IPS DF 6.9 (cell line): ENCODE results near the gene RTL1.

Source experiments
- DNase-seq: peaks from one replicate; pipeline ENCODE4 v3.0.0-alpha.2; 2013; ENCODE audit warnings: low read depth, low spot score
- H3K27ac ChIP-seq: one replicate; pipeline ENCODE4 v1.5.1; 2013; ENCODE audit warnings: low read length, control low read depth
- H3K27me3 ChIP-seq: 2 replicates; pipeline ENCODE4 v1.6.1; 2013; ENCODE audit warnings: mild to moderate bottlenecking, low read length; ENCODE audit not compliant: control insufficient read depth, insufficient read depth
- H3K36me3 ChIP-seq: 2 replicates; pipeline ENCODE4 v1.6.1; 2013; ENCODE audit warnings: low read length; ENCODE audit not compliant: control insufficient read depth, insufficient read depth
- H3K4me1 ChIP-seq: 2 replicates; pipeline ENCODE4 v1.6.1; 2013; ENCODE audit warnings: low read length; ENCODE audit not compliant: control insufficient read depth, insufficient read depth
- H3K4me3 ChIP-seq: 2 replicates; pipeline ENCODE4 v1.5.1; 2013; ENCODE audit warnings: mild to moderate bottlenecking, low read length
- H3K9me3 ChIP-seq: 2 replicates; pipeline ENCODE4 v1.6.1; 2013; ENCODE audit warnings: low read length, inconsistent platforms; ENCODE audit not compliant: control insufficient read depth, insufficient read depth
- WGBS: extraction: QIAGEN DNeasy Blood & Tissue Kit; methylation state at CpG from one replicate; pipeline ENCODE4 v1.1.7; 2013; ENCODE audit warnings: mixed read lengths, missing lambda C conversion rate; ENCODE audit not compliant: insufficient read length, insufficient coverage; 5-methylcytosine and 5-hydroxymethylcytosine counted together

The RTL1 gene

DNA sequence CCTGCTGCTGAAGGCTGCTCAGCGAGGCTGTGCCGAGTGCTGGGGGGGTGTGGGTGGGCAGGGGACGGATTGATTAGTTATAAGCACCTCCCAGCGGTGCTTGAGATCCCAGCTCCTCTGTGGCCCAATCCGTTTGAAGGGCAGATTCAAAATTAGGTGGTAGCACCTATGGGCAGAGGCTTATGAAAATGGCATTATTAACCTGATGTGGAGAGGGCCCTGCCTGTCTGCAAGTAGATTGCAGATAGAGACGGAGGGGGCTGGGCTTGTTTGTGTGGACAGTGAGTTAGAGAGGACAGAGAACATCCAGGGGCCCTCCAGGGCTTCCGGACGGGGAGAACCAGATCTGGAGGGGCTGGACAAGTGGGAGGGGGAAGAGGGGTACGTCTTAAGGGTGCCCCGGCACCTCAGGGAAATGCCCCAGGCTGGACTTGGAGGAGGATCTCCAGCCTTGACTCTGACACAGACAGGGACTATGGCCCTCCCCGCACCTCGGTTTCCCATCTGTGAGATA, at the start of gene RTL1:
RTL1 (minus strand) TSS at position 51 of the 514 bp plus-strand sequence. CDS start 18,934 bp downstream, outside the sequence.
- H3K4me3 ChIP-seq: peak within 1 kb of the TSS; percentile 40; the same call in 1 of the 2 replicates
- peaks cover 6% of the 10 kb centered on the region; the same call in 1 of the 2 replicates for H3K27me3 ChIP-seq
- no peaks in the 10 kb centered on the region for H3K9me3 ChIP-seq
- H3K27ac ChIP-seq: no peak within 1 kb of the TSS
- H3K36me3 ChIP-seq: no peaks in the 10 kb centered on the region
- DNase-seq: no peak
- no CpG with 5 or more reads among the region's 12 CpGs for WGBS
- H3K4me1 ChIP-seq: peaks cover 4% of the 10 kb centered on the region

DNA sequence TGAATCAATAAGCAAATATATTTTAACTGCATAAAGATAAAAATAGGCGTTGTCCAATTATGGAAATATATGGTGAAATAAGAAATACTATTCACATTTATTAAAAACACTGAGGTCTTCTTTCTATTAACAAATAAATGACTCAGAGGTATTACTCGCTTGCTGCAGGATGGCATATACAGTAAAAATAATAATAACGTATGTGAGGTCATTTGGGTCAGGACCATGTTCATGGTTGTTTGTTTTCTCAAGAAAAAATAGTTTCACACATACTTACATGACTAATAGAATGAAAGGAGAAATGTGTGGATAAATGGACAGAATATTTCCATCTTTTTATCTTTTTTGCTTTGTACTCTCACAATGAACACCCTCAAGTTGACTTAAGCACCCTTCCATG, 46.5 kb upstream of the RTL1 start:
- H3K4me1 ChIP-seq: no peaks in the 10 kb centered on the region
- H3K9me3 ChIP-seq: no peaks in the 10 kb centered on the region
- WGBS: no CpG with 5 or more reads among the region's 3 CpGs
- no peak overlapping the region for H3K27ac ChIP-seq
- no peaks in the 10 kb centered on the region for H3K27me3 ChIP-seq
- H3K36me3 ChIP-seq: no peaks in the 10 kb centered on the region
- no peak overlapping the region for H3K4me3 ChIP-seq
- DNase-seq: no peak

DNA sequence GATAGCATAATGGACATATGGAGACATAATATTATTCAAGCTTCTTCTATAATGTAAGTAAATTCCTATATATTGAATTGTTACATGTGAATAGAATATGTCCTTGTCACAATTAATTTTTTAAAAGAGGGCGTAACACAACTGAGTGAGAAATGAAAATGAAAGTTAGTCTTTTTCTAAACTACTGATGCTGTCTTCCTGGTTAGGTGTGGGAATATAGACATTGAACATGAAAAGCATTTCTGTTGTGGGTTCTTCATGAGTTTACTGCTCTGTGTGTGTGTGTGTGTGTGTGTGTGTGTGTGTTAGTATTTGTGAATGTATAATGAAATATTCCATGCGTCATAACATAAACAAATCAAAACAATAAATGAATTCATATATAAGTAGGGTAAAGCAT, 40.5 kb upstream of the RTL1 start:
- DNase-seq: no peak
- no peaks in the 10 kb centered on the region for H3K27me3 ChIP-seq
- no CpG with 5 or more reads among the region's 2 CpGs for WGBS

DNA sequence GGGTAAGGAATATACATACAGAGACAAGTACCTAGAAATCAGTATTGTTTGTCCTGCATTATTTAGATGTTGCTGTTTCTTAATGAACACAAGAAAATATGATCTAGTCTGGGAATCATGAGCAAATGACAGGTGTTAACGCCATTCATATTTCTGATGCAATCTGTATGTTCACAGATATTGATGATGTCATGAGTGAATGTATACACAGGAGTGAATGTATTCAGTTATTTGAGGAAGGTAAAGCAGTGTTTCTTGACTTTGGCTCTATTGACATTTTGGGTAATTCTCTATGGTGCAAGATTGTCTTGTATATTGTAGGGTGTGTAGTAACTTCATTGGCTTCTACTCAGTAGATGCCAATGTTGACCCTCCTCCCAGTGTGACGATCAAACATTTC, 26.7 kb upstream of the RTL1 start:
- Histone ChIP-seq H3K27ac (no peak overlapping the region), H3K9me3 (no peaks in the 10 kb centered on the region), H3K27me3 (no peaks in the 10 kb centered on the region), H3K36me3 (no peaks in the 10 kb centered on the region), H3K4me3 (no peak overlapping the region), H3K4me1 (no peaks in the 10 kb centered on the region)
- DNase-seq: no peak
- no CpG with 5 or more reads among the region's 2 CpGs for WGBS

More for the DNA sequence above, 40.5 kb upstream of the RTL1 start:
- Histone ChIP-seq H3K9me3 (no peaks in the 10 kb centered on the region), H3K36me3 (no peaks in the 10 kb centered on the region), H3K27ac (no peak overlapping the region), H3K4me1 (no peaks in the 10 kb centered on the region), H3K4me3 (no peak overlapping the region)

DNA sequence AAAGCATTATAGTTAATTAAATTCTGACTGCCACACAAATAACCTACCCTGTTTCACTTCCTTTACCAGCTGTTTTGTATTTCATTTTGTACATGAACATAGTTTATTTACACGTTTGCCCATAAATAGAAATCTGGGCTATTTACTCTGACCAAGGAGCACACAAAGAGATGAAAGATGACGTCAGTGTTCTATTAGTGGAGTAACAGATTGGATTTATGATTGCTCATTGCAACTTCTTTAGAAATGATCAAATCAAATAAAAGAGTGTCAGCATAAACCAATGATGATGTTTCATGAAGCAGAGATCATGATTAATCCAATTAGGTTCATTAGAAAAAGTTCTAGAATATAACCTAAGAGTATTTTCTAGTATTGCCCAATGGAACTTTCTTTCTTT, 12.0 kb upstream of the RTL1 start:
- Histone ChIP-seq H3K4me3 (no peak overlapping the region), H3K27ac (no peak overlapping the region), H3K9me3 (no peaks in the 10 kb centered on the region), H3K4me1 (no peaks in the 10 kb centered on the region; the same call in 1 of the 2 replicates), H3K27me3 (no peaks in the 10 kb centered on the region), H3K36me3 (no peaks in the 10 kb centered on the region)
- no peak for DNase-seq
- no CpG with 5 or more reads among the region's 2 CpGs for WGBS

DNA sequence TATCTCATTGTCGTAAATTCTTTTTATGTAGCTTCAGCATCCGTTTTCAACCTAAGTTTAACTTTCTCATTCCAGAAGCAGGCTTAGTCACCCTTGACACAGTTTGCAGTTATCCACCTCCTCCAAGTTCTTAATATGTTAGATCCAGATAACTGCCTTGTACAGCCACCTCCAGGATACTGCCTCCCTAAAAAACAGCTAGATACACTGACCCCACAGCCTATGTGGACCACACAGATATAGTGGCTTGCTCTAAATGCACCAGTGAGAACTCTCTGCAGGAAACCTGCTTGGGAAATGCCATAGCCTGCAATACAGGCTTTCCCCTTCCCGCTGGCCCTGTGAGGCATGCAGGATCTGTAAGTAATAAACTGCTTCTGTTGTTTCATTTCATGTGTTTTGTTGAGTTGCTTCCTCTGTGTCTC, 11.1 kb upstream of the RTL1 start:
- Histone ChIP-seq H3K4me3 (no peak overlapping the region), H3K4me1 (no peaks in the 10 kb centered on the region; the same call in 1 of the 2 replicates), H3K27ac (no peak overlapping the region), H3K36me3 (no peaks in the 10 kb centered on the region), H3K27me3 (no peaks in the 10 kb centered on the region), H3K9me3 (no peaks in the 10 kb centered on the region)
- no CpG with 5 or more reads among the region's 3 CpGs for WGBS
- DNase-seq: no peak

DNA sequence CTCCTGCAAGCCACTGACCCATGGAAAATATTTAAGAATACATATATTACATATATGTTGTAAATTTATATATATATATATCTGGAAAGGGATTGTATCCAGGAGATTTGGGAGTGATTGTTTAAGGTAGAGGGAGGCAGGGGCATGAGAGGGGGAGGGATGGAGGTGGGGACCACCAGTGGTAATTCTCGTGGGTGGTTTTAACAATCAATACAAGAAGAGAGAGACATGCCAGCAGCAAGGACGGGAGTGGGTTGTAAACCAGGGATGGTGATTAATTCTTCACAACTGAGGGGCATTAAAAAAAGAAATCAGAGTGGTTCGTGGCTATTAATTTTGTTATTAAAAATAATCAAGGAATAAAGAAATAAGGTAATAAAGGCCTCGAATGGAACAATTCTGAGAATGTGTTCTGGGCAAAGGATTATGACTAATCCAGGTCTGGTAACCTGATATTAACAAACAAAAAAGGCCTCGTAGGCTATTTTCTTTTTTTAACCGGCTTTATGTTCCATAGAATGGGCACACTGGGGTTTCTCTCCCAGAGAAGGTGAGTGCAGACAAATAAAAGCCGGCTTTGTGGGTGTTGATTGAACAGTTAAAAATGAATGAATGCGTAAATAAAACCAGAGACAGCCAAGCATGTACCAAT, 8.3 kb upstream of the RTL1 start:
- no peak for DNase-seq
- WGBS: no CpG with 5 or more reads among the region's 8 CpGs
- Histone ChIP-seq H3K27ac (no peak overlapping the region), H3K9me3 (no peaks in the 10 kb centered on the region), H3K36me3 (no peaks in the 10 kb centered on the region), H3K27me3 (no peaks in the 10 kb centered on the region), H3K4me3 (no peak overlapping the region), H3K4me1 (no peaks in the 10 kb centered on the region; the same call in 1 of the 2 replicates)

DNA sequence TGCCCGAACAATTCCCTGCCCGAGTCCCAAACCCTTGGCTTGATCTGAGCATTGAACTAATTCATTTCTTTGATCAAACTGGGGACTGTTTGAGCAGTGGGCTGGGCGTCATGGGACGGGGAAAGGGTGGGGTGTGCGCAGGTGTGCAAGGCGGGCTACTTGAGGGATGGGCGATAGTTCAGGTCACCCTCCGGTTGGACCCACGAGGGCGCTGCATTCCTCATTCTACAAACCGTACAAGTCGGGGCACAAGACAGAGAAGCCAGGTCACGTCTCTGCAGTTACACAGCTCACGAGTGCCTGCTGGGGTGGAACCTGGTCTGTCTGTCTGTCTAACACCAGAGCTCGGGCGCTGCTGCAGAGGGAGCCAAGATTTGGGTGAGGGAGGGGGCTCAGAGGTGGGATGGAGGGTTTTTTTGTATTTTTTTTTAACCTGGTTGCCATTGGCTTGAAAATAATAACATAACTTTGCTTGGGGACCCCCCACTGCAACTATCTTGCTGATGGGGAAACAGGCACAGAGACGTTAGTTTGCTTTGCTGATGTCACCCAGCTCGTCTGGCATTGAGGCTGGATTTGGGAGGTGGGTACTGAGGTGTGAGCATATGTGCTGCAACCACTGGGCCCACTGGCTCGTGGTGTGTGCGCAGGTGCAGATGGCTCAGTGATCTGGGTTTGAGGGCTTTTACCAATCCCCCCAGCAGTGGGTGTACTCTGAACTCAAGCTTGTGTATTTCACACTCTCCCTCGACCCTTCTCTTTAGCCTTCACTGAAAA, 7.6 kb upstream of the RTL1 start:
- H3K9me3 ChIP-seq: no peaks in the 10 kb centered on the region
- DNase-seq: no peak
- no peak overlapping the region for H3K4me3 ChIP-seq
- H3K4me1 ChIP-seq: no peaks in the 10 kb centered on the region; the same call in 1 of the 2 replicates
- no CpG with 5 or more reads among the region's 21 CpGs for WGBS
- H3K36me3 ChIP-seq: no peaks in the 10 kb centered on the region
- H3K27ac ChIP-seq: no peak overlapping the region
- no peaks in the 10 kb centered on the region for H3K27me3 ChIP-seq

DNA sequence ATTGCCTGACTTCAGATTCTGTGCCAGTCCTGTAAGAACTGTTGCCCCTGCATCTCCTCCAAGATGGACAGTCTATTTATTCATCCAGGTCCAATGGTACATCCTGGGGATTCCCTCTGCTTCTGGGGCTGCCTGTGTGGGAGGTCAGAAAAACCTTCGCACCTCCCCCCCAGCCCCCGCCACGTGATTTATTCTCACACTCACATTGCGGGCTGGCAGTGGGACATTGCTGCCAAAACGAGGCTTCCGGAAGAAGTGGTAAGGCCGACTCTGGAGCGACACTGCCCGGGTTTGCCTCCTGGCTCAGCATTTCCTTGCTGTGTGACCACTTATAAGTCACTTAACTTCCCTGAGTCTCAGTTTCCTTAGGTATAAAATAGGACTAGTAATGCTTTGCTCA, 5.9 kb upstream of the RTL1 start:
- no CpG with 5 or more reads among the region's 9 CpGs for WGBS
- no peak for DNase-seq
- H3K9me3 ChIP-seq: no peaks in the 10 kb centered on the region
- peaks cover 4% of the 10 kb centered on the region; the same call in 1 of the 2 replicates for H3K27me3 ChIP-seq
- no peaks in the 10 kb centered on the region for H3K4me1 ChIP-seq
- H3K27ac ChIP-seq: no peak overlapping the region
- H3K36me3 ChIP-seq: no peaks in the 10 kb centered on the region
- H3K4me3 ChIP-seq: no peak overlapping the region

DNA sequence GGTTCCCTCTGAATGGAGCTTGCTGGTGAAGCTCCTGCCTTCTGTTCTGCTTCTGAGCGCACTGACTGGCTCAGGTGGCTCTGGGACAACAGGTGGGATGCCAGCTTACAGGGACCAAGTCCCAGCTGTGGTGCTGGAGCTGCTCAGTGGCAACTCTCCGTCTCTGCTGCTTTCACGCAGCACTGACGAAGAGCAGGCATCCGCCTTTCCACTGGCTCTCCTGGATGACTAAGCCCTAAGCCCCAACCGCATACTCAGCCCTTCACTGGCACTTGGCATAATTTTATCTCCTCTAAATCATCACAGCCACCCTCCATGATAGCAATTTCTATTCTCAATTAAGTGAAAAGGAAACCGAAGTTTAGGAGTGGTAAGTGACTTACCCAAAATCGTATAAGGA, 3.7 kb upstream of the RTL1 start:
- Histone ChIP-seq H3K27me3 (peaks cover 6% of the 10 kb centered on the region; the same call in 1 of the 2 replicates), H3K36me3 (no peaks in the 10 kb centered on the region), H3K27ac (no peak overlapping the region), H3K4me3 (no peak overlapping the region), H3K4me1 (no peaks in the 10 kb centered on the region), H3K9me3 (no peaks in the 10 kb centered on the region)
- no CpG with 5 or more reads among the region's 8 CpGs for WGBS
- no peak for DNase-seq
